CD14-positive monocyte (primary cell): ENCODE results near the gene APC2. TPM values are rescaled to one million over a fixed set of nuclear protein-coding genes. Genes with fewer than 3 reads are reported as not detected.

Experiments
- DNase-seq, 3 donors: peaks; one replicate each; pipeline ENCODE4 v3.0.0-alpha.2; 2011 to 2022
- H2AFZ ChIP-seq: 2 replicates; pipeline ENCODE4 v1.6.0; 2012; ENCODE audit warnings: mild to moderate bottlenecking, low read depth, low read length, inconsistent platforms; ENCODE audit not compliant: insufficient read depth, poor library complexity, severe bottlenecking
- H3K27ac ChIP-seq, 2 donors: 1 replicate in 1 of 2; 2 replicates in 1 of 2; pipeline ENCODE4 v1.5.1; 2012 to 2013; ENCODE audit warnings: low read length in 2 of 2, control low read depth in 1 of 2, inconsistent platforms in 1 of 2, low read depth in 1 of 2, mild to moderate bottlenecking in 1 of 2
- H3K27me3 ChIP-seq, 2 donors: one replicate each; pipeline versions ENCODE4 v1.6.0 to v1.6.1; 2011 to 2013; ENCODE audit warnings: low read length in 2 of 2; ENCODE audit not compliant: control insufficient read depth in 2 of 2, insufficient read depth in 2 of 2
- H3K36me3 ChIP-seq, 2 donors: replicated peaks in 1 of 2; 1 replicate in 1 of 2; 2 replicates in 1 of 2; pipeline versions ENCODE4 v1.5.1 to v1.6.1; 2012 to 2013; ENCODE audit warnings: low read length in 2 of 2, control low read depth in 1 of 2, inconsistent platforms in 1 of 2, mild to moderate bottlenecking in 1 of 2; ENCODE audit not compliant: insufficient read depth in 2 of 2, control insufficient read depth in 1 of 2
- H3K4me1 ChIP-seq, 2 donors: 1 replicate in 1 of 2; 2 replicates in 1 of 2; pipeline versions ENCODE4 v1.5.1 to v1.6.1; 2012 to 2013; ENCODE audit warnings: low read length in 2 of 2, control low read depth in 1 of 2, inconsistent platforms in 1 of 2, mild to moderate bottlenecking in 1 of 2, moderate library complexity in 1 of 2; ENCODE audit not compliant: insufficient read depth in 2 of 2, control insufficient read depth in 1 of 2
- H3K4me2 ChIP-seq: replicated peaks from 2 replicates; pipeline ENCODE3; 2012; ENCODE audit warnings: low read length, moderate library complexity, mild to moderate bottlenecking; ENCODE audit not compliant: poor library complexity, severe bottlenecking; ENCODE audit errors: extremely low read depth
- H3K4me3 ChIP-seq, 3 experiments: fragments of 200-600 bp in 1 of 3; sonication (generic) in 1 of 3; replicated peaks in 1 of 3; 1 replicate in 2 of 3; 2 replicates in 1 of 3; pipeline ENCODE4 v1.5.1; 2011 to 2013; ENCODE audit warnings: low read length in 3 of 3, mild to moderate bottlenecking in 3 of 3, control low read depth in 2 of 3, low read depth in 2 of 3, inconsistent platforms in 1 of 3, moderate library complexity in 1 of 3
- H3K79me2 ChIP-seq: 2 replicates; pipeline ENCODE4 v1.6.0; 2012; ENCODE audit warnings: mild to moderate bottlenecking, control low read depth, inconsistent platforms, low read length, moderate library complexity; ENCODE audit not compliant: insufficient read depth
- H3K9ac ChIP-seq: 2 replicates; pipeline ENCODE4 v1.6.0; 2017; ENCODE audit warnings: low read length, mild to moderate bottlenecking; ENCODE audit not compliant: insufficient read depth, poor library complexity, severe bottlenecking
- H3K9me3 ChIP-seq, 2 donors: replicated peaks in 1 of 2; 1 replicate in 1 of 2; 2 replicates in 1 of 2; pipeline versions ENCODE4 v1.5.1 to v1.6.1; 2012 to 2013; ENCODE audit warnings: low read length in 2 of 2, control low read depth in 1 of 2; ENCODE audit not compliant: control insufficient read depth in 1 of 2, insufficient read depth in 1 of 2
- H4K20me1 ChIP-seq: 2 replicates; pipeline ENCODE4 v1.6.0; 2012; ENCODE audit warnings: mild to moderate bottlenecking, low read length, control low read depth, moderate library complexity; ENCODE audit not compliant: insufficient read depth
- H3K27ac Mint-ChIP-seq, 7 donors: one replicate each; pipeline ENCODE4 v1.8.0; 2020; ENCODE audit warnings: mild to moderate bottlenecking in 7 of 7, mixed read lengths in 7 of 7, moderate library complexity in 6 of 7, inconsistent platforms in 2 of 7
- H3K27me3 Mint-ChIP-seq, 3 donors: one replicate each; pipeline ENCODE4 v1.8.0; 2021 to 2022; ENCODE audit warnings: low read depth in 3 of 3, mild to moderate bottlenecking in 3 of 3, mixed read lengths in 3 of 3, moderate library complexity in 3 of 3, inconsistent platforms in 1 of 3
- H3K36me3 Mint-ChIP-seq, 2 donors: one replicate each; pipeline ENCODE4 v1.8.0; 2020; ENCODE audit warnings: mixed read lengths in 2 of 2, inconsistent platforms in 1 of 2, mild to moderate bottlenecking in 1 of 2
- H3K4me1 Mint-ChIP-seq: one replicate; pipeline ENCODE4 v1.8.0; 2020; ENCODE audit warnings: mild to moderate bottlenecking, mixed read lengths
- H3K4me3 Mint-ChIP-seq, 2 donors: one replicate each; pipeline ENCODE4 v1.8.0; 2020; ENCODE audit warnings: mild to moderate bottlenecking in 2 of 2, mixed read lengths in 2 of 2, moderate library complexity in 1 of 2
- H3K9me3 Mint-ChIP-seq, 7 donors: one replicate each; pipeline ENCODE4 v1.8.0; 2020 to 2022; ENCODE audit warnings: mixed read lengths in 7 of 7, mild to moderate bottlenecking in 6 of 7, moderate library complexity in 6 of 7, inconsistent platforms in 2 of 7
- WGBS: methylation state at CpG from one replicate; pipeline ENCODE4 v1.1.5; 2013; ENCODE audit warnings: missing lambda C conversion rate; ENCODE audit not compliant: insufficient coverage; 5-methylcytosine and 5-hydroxymethylcytosine counted together
- intact Hi-C, 2 donors: fragments of 100-400 bp; cut with micrococcal nuclease; formaldehyde crosslinking; loops; one replicate each; pipeline versions ENCODE4 v1.15.0 to v1.15.1; 2023
- polyA plus RNA-seq, 3 donors: library from polyadenylated mRNA; depleted of rRNA in 1 of 3; unstranded in 2 of 3; stranded (reverse) in 1 of 3; fragments of 300-500 nt in 2 of 3; fragments of >200 nt in 1 of 3; fragmentation: Illumina TruSeq in 2 of 3; gene quantifications; 1 replicate in 2 of 3; 2 replicates in 1 of 3; pipeline ENCODE4 v1.2.3, GENCODE V29; 2012 to 2021
- TF ChIP-seq, protein P1 (sequence below): fragments of 200-600 bp; IDR thresholded peaks from one replicate; pipeline ENCODE4 v1.8.0; 2022; ENCODE audit warnings: antibody characterized with exemption, mild to moderate bottlenecking

Gene APC2
- polyA plus RNA-seq, 3 donors: 0.04 TPM; not detected in 2

DNA sequence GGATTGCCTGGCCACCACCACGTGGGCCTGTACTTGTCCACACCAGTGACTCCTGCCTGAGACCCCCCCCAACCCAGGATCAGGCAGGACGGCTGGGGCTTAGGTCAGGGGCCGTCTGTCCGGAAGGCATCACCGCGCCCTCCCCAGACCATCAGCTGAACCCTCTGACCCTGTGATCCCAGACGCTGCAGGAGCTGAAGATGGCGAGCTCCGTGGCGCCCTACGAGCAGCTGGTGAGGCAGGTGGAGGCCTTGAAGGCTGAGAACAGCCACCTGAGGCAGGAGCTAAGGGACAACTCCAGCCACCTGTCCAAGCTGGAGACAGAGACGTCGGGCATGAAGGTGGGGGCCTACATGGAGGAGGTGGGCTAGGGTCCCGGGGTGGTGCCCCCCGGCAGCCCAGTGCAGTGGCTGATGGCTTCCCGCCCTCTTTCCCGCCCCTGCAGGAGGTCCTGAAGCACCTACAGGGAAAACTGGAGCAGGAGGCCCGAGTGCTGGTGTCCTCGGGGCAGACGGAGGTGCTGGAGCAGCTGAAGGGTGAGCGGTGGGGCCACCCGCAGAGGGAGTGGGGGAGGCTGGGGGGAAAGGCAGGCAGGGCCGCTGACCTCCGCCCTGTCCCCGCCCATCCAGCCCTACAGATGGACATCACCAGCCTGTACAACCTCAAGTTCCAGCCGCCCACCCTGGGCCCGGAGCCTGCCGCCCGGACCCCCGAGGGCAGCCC is 3.0 kb downstream of the APC2 start:
- H3K4me3 Mint-ChIP-seq: peak overlapping the region in 1 of 2 donors; percentile 57
- H3K27me3 Mint-ChIP-seq: peaks cover 84 to 99% (median 93%) of the 10 kb centered on the region in 3 donors
- H3K4me1 Mint-ChIP-seq: peaks cover 9% of the 10 kb centered on the region
- Histone ChIP-seq H3K9me3 (peaks cover 6 to 33% of the 10 kb centered on the region in 2 donors), H3K79me2 (no peaks in the 10 kb centered on the region), H3K4me3 (no peak overlapping the region), H3K36me3 (no peaks in the 10 kb centered on the region), H3K4me2 (no peak overlapping the region), H3K4me1 (peaks cover 15% of the 10 kb centered on the region in 2 donors), H4K20me1 (peaks cover 7% of the 10 kb centered on the region), H3K27me3 (peaks cover 45 to 95% of the 10 kb centered on the region in 2 donors), H3K9ac (no peak overlapping the region), H2AFZ (no peak overlapping the region), H3K27ac (no peak overlapping the region)
- 79% methylated on average over 20 of the region's 30 CpGs for WGBS
- TF ChIP-seq, protein P1, sequence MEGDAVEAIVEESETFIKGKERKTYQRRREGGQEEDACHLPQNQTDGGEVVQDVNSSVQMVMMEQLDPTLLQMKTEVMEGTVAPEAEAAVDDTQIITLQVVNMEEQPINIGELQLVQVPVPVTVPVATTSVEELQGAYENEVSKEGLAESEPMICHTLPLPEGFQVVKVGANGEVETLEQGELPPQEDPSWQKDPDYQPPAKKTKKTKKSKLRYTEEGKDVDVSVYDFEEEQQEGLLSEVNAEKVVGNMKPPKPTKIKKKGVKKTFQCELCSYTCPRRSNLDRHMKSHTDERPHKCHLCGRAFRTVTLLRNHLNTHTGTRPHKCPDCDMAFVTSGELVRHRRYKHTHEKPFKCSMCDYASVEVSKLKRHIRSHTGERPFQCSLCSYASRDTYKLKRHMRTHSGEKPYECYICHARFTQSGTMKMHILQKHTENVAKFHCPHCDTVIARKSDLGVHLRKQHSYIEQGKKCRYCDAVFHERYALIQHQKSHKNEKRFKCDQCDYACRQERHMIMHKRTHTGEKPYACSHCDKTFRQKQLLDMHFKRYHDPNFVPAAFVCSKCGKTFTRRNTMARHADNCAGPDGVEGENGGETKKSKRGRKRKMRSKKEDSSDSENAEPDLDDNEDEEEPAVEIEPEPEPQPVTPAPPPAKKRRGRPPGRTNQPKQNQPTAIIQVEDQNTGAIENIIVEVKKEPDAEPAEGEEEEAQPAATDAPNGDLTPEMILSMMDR: no peak
- H3K9me3 Mint-ChIP-seq: peaks cover 7 to 38% (median 16%) of the 10 kb centered on the region in 7 donors
- intact Hi-C loops: no loop called here
- peaks cover 5 to 12% of the 10 kb centered on the region in 2 donors for H3K36me3 Mint-ChIP-seq
- no peak overlapping the region for H3K27ac Mint-ChIP-seq
- DNase-seq: no peak

DNA sequence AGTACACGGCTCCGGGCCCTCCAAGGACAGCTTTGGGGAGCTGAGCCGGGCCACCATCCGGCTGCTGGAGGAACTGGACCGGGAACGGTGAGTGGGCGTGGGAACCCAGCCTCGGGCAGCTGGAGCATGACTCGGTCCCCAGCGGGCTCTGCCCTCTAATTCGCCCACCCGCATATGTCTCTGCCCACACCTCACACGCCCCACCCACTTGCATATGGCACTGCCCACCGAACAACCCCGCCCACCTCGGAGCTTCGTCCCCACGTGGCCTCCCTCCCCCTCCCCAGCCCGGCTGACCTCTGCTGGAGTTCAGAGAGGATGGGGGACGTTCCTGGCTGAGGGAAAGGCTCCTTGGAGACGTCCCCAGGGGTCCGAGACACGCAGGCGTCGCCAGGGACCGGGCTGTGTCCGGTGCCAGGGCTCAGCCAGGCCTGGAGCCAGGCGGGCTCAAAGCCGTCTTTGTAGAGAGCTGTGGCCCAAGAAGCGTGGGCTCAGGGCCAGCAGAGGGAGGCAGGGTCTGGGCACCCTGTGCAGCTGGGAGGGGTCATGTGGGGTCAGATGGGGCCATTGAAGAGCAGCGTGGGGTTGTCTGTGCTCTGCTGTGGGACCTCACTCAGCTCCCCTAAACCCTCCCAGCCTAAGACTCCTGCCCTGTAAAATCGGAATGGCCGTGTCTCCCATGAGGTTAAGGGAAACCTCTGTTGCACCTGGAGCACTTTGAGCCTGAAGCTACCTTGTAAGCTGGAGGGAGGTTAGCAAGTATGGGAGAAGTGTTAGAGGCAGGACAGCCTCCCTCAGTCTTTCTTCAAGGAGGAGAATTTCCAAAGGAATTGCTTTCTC is 3.8 kb downstream of the APC2 start:
- Histone ChIP-seq H3K27ac (no peak overlapping the region), H4K20me1 (peaks cover 6% of the 10 kb centered on the region), H3K36me3 (no peaks in the 10 kb centered on the region), H3K4me3 (no peak overlapping the region), H2AFZ (no peak overlapping the region), H3K79me2 (no peaks in the 10 kb centered on the region), H3K4me2 (no peak overlapping the region), H3K4me1 (peaks cover 15% of the 10 kb centered on the region in 2 donors), H3K9ac (no peak overlapping the region), H3K9me3 (peaks cover 6 to 36% of the 10 kb centered on the region in 2 donors), H3K27me3 (peaks cover 46 to 96% of the 10 kb centered on the region in 2 donors)
- peaks cover 7 to 30% (median 13%) of the 10 kb centered on the region in 7 donors for H3K9me3 Mint-ChIP-seq
- peaks cover 9% of the 10 kb centered on the region for H3K4me1 Mint-ChIP-seq
- 61% methylated on average over 18 of the region's 33 CpGs for WGBS
- peak overlapping the region in 1 of 2 donors; percentile 73 for H3K4me3 Mint-ChIP-seq
- no peak overlapping the region for H3K27ac Mint-ChIP-seq
- peak in 1 of 3 donors; percentile 33 for DNase-seq
- intact Hi-C loops: no loop called here
- TF ChIP-seq, protein P1: no peak
- peaks cover 82 to 99% (median 93%) of the 10 kb centered on the region in 3 donors for H3K27me3 Mint-ChIP-seq
- peaks cover 5 to 13% of the 10 kb centered on the region in 2 donors for H3K36me3 Mint-ChIP-seq
